NCI-H187 treated with DMSO at 0.1 percent for 48 hours (cell line): ENCODE data around the gene KIF13A.
"Not testable (repeated sequence)": the region's sequence is repeated elsewhere in the genome, so short reads cannot be mapped to it uniquely, and the experiment has no call there.

Experiments used
- DNase-seq: peaks from one replicate; lab custom pipeline; 2025; lab: John Stamatoyannopoulos, UW

Gene KIF13A

DNA sequence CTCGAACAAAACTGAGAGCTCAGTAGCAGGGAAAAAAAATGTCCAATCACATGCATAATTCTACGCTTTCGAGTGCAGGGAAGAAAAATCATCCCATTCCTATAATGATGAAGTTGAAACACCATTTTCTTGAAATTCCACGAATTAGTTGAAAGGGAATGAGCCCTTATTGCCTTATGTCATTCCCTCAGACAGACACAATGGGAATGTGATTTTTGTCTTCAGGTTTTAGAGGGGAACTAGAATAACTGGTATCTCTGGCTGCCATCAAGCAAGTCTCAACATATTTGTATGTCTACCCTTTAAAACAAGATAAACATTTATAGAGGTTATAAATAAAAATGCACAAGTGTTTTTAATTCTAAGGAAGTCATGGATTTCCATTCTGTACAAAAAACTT is 87.9 kb downstream of the KIF13A start:
- DNase-seq = no peak

DNA sequence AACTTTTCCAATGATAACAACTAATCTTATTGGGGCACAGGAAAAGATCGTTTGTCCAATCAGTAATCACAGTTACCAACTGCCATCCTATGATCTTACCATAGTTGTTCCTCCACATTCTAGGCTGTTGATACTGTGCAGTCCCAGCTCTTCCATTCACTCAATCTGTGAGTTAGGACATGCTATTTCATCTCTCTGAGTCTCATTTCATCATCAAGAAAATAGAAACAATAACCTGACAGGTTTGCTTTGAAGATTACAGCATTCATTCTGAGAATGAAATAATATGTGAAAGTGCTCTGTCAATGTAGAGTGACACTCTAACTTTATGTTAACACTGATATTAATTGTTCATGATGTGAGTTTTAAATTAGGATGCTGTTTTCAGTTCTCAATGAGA is 89.8 kb downstream of the KIF13A start:
- DNase-seq = no peak

DNA sequence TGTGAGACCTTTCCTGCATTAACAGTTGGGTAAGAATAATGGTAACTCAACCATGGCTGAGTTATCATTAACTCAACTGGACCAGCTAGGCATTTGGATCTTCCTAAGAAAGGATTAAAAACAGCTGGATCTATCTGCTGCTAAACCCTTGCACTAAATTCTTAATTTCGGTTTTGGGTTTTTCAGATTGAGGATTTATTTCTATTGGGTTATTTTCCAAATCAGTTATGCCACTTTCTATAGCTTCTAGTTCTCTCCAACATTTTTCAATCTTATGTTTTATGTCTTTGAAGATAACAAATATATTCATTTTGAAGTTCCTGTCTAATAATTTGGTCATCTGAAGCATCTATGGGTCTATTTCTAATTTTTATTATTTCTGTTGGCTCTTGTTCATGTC is 92.5 kb downstream of the KIF13A start:
- no peak for DNase-seq

GRCh38 chr6:17894191-17894590 is 93.2 kb downstream of the KIF13A start:
- DNase-seq = no peak

- no peak for DNase-seq
Observed at GRCh38 chr6:17892097-17892686, 95.2 kb downstream of the KIF13A start.

DNA sequence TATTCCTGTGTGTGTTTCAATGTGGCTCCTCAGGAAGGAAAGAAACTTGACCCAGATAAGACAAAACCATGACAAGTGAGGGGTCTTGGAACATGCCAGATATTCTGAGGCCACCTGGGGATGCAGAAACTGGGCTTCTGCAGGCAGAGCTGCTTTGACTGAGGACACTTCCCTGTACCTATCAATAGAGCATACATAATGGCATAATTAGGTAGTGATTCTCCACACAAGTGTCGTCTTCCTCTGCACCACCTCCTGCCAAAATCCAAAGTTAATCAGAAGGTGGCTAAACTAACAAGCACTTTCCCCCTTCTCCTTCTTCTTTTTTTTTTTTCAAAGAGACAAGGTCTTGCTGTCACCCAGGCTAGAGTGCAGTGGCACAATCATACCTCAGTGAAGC is 97.1 kb downstream of the KIF13A start:
- no peak for DNase-seq

DNA sequence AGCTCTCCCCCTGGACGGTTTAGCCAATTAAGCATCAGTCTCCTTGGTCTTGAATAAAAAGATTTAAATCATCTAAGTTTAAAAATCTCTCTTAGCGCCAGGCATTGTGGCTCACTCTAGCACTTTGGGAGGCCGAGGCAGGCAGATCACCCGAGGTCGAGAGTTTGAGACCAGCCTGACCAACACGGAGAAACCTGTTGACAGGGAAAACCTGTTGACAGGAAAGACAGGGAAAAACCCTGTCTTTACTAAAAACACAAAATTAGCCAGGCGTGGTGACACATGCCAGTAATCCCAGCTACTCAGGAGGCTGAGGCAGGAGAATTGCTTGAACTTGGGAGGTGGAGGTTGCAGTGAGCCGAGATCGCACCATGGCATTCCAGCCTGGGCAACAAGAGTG is 97.7 kb downstream of the KIF13A start:
- DNase-seq = not testable (repeated sequence)

DNA sequence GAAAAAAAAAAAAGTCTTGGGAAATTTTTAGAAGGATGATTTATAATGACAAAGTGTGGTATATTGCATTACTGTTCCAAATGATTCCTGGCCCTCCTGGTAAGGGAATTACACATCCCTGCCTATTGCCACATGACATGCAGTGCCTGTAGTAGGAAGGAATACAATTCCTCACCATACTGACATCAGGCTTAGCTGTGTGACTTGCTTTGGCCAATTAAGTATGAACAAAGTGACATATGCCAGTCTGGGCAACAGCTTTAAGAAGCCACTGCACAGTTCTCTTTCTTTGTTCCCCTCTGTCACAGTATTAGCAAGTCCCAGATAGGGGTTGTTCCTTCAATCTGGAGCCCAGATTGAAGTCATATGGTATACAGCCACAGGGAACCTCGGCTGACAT is 100.5 kb downstream of the KIF13A start:
- DNase-seq = no peak

GRCh38 chr6:17885889-17886576 is 101.4 kb downstream of the KIF13A start:
- no peak for DNase-seq

DNA sequence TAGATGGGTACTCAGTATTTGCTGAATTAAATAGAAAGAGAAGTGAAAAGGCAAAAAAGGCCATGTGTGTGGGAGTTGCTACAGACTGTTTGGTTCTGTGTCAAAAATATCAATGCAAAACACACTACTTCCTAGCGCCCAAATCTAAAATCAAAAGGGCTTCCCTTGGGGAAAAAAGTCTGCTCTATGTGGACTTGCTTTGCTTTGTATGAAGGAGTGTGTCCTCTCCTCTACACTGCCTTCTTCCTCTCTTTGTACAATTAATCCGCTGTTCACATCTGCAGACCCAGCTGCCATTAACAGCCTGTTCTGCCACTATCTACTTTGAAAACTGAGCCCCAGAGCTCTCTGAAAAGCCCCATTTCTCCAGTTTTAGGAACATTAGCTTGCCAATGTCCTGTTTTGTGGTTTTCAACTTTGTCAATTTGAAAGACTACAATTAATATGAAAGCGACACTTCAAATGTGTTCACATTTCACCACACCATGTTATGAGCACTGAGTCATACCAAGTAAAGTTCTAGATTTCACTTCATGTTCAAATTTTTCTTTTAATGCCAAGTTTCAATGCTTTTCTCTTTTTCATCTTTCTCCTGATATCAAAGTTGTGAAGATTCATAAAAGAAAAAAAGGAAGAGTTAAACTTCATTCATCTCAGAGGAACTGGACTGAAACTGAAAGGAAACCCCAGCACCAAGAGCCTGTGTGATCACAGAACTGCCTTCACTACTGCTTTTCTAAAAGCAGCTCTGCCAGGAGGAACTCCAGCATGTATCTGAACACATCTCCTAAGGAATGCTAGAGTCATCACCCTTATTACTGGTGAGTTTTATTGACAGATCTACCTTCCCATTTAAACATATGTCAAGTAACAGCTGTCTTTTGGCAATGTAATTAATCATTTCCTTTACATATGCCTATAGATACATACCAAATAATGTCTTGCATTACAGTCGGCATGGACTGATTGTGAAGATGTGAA is 102.6 kb downstream of the KIF13A start:
- DNase-seq = no peak

DNA sequence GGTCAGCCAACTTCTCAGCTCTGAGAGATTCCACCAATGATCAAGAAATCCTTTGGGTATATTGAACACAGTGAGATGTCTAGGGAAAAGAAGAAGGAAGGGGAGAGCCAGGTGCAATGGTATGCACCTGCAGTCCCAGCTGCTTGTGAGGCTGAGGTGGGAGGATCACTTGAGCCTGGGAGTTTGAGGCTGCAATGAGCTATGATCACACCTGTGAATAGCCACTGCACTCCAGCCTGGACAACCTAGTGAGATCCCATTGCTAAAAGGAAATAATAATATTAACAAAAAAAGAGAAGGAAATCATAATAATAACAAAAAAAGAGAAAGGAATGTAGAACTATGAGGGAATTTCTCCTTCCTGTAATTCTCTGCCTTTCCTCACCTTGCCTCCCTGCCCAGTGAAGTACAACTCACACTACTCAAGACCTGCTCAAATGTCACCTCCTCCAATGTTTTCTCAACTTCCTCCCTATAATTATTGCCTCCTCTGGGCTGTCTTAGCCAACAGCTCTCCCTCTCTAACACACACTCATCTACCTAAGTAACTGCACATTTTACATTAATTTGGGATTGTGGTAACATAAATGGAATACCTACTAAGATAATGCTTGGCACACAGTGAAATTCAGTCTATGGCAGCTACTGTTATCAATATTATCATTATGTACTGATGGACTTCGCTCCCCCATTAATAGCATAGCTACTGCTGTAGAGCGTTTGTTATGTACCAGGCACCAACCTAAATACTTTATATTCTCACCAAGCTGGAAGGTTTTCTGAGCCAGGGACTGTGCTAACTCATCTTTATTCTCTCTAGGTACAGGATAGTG is 103.6 kb downstream of the KIF13A start:
- no peak for DNase-seq

DNA sequence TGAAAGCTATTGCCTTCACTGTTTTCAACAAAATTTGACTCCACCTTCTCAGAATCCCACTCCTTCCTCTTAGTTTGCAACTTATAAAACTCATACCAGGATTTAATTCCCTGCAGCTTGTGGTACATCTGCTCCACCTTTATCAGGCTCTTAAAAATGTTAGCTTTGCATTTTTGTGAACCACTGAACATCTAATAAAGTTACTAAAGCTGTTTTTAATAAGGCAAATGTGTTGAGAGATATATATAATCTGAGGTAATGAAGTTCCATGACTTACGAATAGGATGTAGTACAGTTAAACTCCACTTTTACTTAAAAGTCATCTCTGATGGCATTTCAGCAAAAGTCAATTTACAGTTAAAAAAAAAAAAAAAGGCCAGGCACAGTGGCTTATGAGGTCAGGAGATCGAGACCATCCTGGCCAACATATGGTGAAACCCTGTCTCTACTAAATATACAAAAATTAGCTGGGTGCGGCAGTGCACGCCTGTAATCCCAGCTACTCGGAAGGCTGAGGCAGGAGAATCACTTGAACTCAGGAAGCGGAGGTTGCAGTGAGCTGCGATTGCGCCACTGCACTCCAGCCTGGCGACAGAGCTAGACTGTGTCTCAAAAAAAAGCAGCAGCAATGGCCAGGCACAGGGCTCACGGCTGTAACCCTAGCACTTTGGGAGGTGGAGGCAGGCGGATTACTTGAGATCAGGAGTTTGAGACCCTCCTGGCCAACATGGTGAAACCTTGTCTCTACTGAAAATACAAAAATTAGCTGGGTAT is 106.2 kb downstream of the KIF13A start:
- DNase-seq = no peak

- no peak for DNase-seq
Observed at GRCh38 chr6:17879184-17879583, 108.3 kb downstream of the KIF13A start.

GRCh38 chr6:17878734-17879133 is 108.7 kb downstream of the KIF13A start:
- no peak for DNase-seq

GRCh38 chr6:17877895-17878440 is 109.5 kb downstream of the KIF13A start:
- no peak for DNase-seq

DNA sequence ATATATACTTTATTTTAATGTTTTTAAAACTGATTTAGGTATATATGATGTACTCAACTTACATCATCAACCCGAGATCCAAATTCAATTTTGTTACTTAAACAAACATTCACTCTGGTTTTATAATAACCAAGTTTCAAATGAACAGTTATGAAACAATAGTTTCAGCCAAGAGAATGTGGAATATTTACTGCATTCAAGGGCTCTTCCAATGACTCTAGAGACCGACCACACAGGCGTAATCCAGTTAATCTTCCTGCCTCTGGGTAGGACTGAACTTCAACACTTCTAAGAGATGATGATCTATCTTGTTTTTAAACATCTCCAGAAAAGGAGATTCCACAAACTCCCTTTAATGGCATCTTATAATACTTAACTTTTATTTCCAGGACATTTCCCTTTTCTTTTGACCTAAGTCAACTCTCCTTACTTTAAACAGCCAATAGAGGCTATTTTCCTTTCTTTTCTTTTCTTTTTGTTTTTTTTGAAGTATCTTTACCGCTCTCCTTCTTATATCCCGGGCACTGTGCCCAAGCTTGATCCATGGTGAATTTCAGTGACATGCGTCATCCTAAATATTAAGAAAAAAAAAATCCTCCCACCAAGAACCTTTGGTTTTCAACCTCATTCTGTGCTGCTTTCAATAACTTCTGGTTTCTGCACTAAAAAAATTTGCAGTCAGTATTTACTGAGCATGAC is 110.1 kb downstream of the KIF13A start:
- no peak for DNase-seq

DNA sequence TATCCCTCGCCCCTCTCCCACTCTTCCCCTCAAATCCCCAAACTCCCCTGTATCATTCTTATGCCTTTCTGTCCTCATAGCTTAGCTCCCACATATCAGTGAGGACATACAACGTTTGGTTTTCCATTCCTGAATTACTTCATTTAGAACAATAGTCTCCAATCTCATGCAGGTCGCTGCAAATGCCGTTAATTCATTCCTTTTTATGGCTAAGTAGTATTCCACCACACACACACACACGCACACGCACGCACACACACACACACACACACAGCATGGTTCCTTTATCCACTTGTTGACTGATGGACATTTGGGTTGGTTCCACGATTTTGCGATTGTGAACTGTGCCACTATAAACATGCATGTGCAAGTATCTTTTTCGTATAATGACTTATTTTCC is 112.7 kb downstream of the KIF13A start:
- DNase-seq = no peak

DNA sequence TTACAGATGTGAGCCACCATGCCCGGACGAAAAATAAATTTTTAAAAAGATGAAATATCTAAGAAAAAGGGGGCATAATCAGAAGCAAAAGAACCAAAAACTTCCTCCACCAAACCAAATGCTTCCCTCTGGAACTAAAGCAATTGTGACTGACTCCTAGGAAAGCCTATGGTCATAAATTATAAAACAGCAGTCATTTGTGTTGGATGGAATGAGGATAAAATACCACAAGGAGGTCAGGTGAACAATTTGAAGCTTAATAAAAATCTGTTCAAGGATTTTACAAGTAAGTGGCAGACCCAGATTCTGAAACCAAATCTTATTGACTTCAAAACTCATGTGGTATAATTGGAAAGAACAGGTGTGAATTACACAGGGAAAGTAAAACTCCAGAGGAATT is 114.5 kb downstream of the KIF13A start:
- DNase-seq = no peak

GRCh38 chr6:17871836-17872235 is 115.6 kb downstream of the KIF13A start:
- DNase-seq = no peak

- DNase-seq = no peak
Observed at GRCh38 chr6:17871189-17871519, 116.3 kb downstream of the KIF13A start.
